HepG2 (cell line): ENCODE results near the gene SMC1B. TPM values are rescaled to one million over a fixed set of nuclear protein-coding genes. Genes with fewer than 3 reads are reported as not detected.

ENCODE experiments used
- ARID5B ChIP-seq: IDR thresholded peaks from 2 replicates; pipeline ENCODE4 v1.4.0; 2020; ENCODE audit warnings: mild to moderate bottlenecking, missing genetic modification reagents
- ATM ChIP-seq: fragments of 450-650 bp; IDR thresholded peaks from 2 replicates; pipeline ENCODE4 v1.7.1; 2017; ENCODE audit warnings: mild to moderate bottlenecking, borderline replicate concordance
- GATA4 ChIP-seq: sonication (generic); IDR thresholded peaks from 2 replicates; pipeline ENCODE4 v1.6.1; 2016; ENCODE audit warnings: antibody characterized with exemption, low read depth, borderline replicate concordance
- MED8 ChIP-seq: sonication (generic); formaldehyde crosslinking; IDR thresholded peaks from 2 replicates; pipeline ENCODE4 v1.8.1; 2023; ENCODE audit warnings: mild to moderate bottlenecking, missing genetic modification reagents; ENCODE audit not compliant: insufficient replicate concordance
- SP2 ChIP-seq: sonication (generic); formaldehyde crosslinking; IDR thresholded peaks from 2 replicates; pipeline ENCODE4 v1.5.1; 2020; ENCODE audit warnings: mild to moderate bottlenecking, missing genetic modification reagents
- SRSF1 ChIP-seq: fragments of 200-400 bp; formaldehyde crosslinking; optimal IDR thresholded peaks from 2 replicates; pipeline ENCODE3; 2017; ENCODE audit warnings: mild to moderate bottlenecking, low read depth, low read length, moderate library complexity
- SYNCRIP ChIP-seq: fragments of 200-400 bp; formaldehyde crosslinking; IDR thresholded peaks from 2 replicates; pipeline ENCODE4 v1.6.1; 2018; ENCODE audit warnings: mild to moderate bottlenecking, low read depth, low read length; ENCODE audit not compliant: insufficient read depth
- ZNF101 ChIP-seq: sonication (generic); formaldehyde crosslinking; IDR thresholded peaks from 2 replicates; pipeline ENCODE4 v1.4.0; 2020; ENCODE audit warnings: mild to moderate bottlenecking, low read depth, missing genetic modification reagents, borderline replicate concordance
- ZNF251 ChIP-seq: sonication (generic); formaldehyde crosslinking; IDR thresholded peaks from 2 replicates; pipeline ENCODE4 v1.9.0; 2021; ENCODE audit warnings: mild to moderate bottlenecking, missing genetic modification reagents
- ZNF382 ChIP-seq: sonication (generic); formaldehyde crosslinking; IDR thresholded peaks from 2 replicates; pipeline ENCODE4 v1.5.0; 2020; ENCODE audit warnings: missing genetic modification reagents, mild to moderate bottlenecking, borderline replicate concordance
- ZNF543 ChIP-seq: sonication (generic); formaldehyde crosslinking; IDR thresholded peaks from 2 replicates; pipeline ENCODE4 v1.4.0; 2020; ENCODE audit warnings: mild to moderate bottlenecking, missing genetic modification reagents
- ZNF790 ChIP-seq: sonication (generic); formaldehyde crosslinking; IDR thresholded peaks from 2 replicates; pipeline ENCODE4 v1.8.0; 2022; ENCODE audit warnings: missing genetic modification reagents, mild to moderate bottlenecking, borderline replicate concordance
- ZNF883 ChIP-seq: sonication (generic); formaldehyde crosslinking; IDR thresholded peaks from 2 replicates; pipeline ENCODE4 v1.5.1; 2020; ENCODE audit warnings: mild to moderate bottlenecking, missing genetic modification reagents; ENCODE audit errors: not compliant biosample characterization
- polyA plus RNA-seq, 8 experiments: library from polyadenylated mRNA; depleted of rRNA in 3 of 8; stranded (reverse) in 7 of 8; unstranded in 1 of 8; fragments of >200 nt; fragmentation: Illumina TruSeq in 4 of 8; extraction: Trizol in 4 of 8; gene quantifications; 2 replicates each; pipeline versions ENCODE4 v1.2.1 to v1.2.3, GENCODE V29; 2011 to 2016; ENCODE audit warnings: low read depth in 4 of 8, missing spikeins in 1 of 8, mixed read lengths in 1 of 8; ENCODE audit not compliant: insufficient read depth in 1 of 8
- total RNA-seq, 5 experiments: library from RNA; depleted of rRNA; stranded (reverse); fragments of >200 nt; fragmentation: Illumina TruSeq; extraction: Trizol; gene quantifications; 2 replicates each; pipeline ENCODE4 v1.2.3, GENCODE V29; 2016; ENCODE audit warnings: low read depth in 1 of 5
- TF ChIP-seq, protein P1 (sequence below), 2 experiments: sonication (generic) in 1 of 2; formaldehyde crosslinking in 1 of 2; IDR thresholded peaks; 2 replicates each; pipeline versions ENCODE4 v1.4.0 to v1.6.1; 2016 to 2020; ENCODE audit warnings: borderline replicate concordance in 1 of 2, low read depth in 1 of 2, mild to moderate bottlenecking in 1 of 2, missing genetic modification reagents in 1 of 2

SMC1B gene
- total and polyA plus RNA-seq, 2 of the 13 experiments (the other 11 are each of a cell fraction or from before 2014, with no cell fraction given) = not detected

- TF ChIP-seq, protein P1, sequence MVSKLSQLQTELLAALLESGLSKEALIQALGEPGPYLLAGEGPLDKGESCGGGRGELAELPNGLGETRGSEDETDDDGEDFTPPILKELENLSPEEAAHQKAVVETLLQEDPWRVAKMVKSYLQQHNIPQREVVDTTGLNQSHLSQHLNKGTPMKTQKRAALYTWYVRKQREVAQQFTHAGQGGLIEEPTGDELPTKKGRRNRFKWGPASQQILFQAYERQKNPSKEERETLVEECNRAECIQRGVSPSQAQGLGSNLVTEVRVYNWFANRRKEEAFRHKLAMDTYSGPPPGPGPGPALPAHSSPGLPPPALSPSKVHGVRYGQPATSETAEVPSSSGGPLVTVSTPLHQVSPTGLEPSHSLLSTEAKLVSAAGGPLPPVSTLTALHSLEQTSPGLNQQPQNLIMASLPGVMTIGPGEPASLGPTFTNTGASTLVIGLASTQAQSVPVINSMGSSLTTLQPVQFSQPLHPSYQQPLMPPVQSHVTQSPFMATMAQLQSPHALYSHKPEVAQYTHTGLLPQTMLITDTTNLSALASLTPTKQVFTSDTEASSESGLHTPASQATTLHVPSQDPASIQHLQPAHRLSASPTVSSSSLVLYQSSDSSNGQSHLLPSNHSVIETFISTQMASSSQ (IDR thresholded peaks at IDR 0.05; ENCODE audit: low read depth) = no peak
- TF ChIP-seq, protein P1 (CRISPR knock-in tag; IDR thresholded peaks at IDR 0.05; ENCODE audit: borderline replicate concordance) = peak; percentile 30; the same call in 1 of the 2 replicates
- no peak for TF ChIP-seq ZNF382 (CRISPR knock-in tag)
- TF ChIP-seq ATM = no peak
- no peak; the same call in 1 of the 2 replicates for TF ChIP-seq GATA4
- TF ChIP-seq ZNF790 (CRISPR knock-in tag) = peak; percentile 4; the same call in 1 of the 2 replicates
- TF ChIP-seq ZNF101 (CRISPR knock-in tag) = no peak
- TF ChIP-seq ZNF543 = peak; percentile 26; the same call in 1 of the 2 replicates
- TF ChIP-seq MED8 (CRISPR knock-in tag) = peak; percentile 87
- no peak for TF ChIP-seq SYNCRIP
- no peak for TF ChIP-seq ZNF251 (CRISPR knock-in tag)
- no peak for TF ChIP-seq SRSF1
- TF ChIP-seq ZNF883 (CRISPR knock-in tag) = no peak
- TF ChIP-seq SP2 = no peak
- 0 out of 2 replicates have a peak, but pooled peaks have one; percentile 14 for TF ChIP-seq ARID5B (CRISPR knock-in tag)
Observed at GRCh38 chr22:45309422-45310227, 103.8 kb downstream of the SMC1B start, which contains the start of gene FAM118A (continued).
